GM19238 (cell line): ENCODE measurements around the gene SPINK2.
A peak's percentile ranks its signal among the peaks of the same experiment; 100 is the strongest.

ENCODE experiments used
- DNase-seq: peaks from one replicate; pipeline ENCODE4 v3.0.0; 2011; ENCODE audit warnings: low spot score; ENCODE audit not compliant: insufficient read length

Gene SPINK2

GRCh38 chr4:56821381-56822243 is at the start of gene SPINK2:
SPINK2 (minus strand) TSS chr4:56821701; CDS start chr4:56821662, 39 bp downstream.
- no peak for DNase-seq

GRCh38 chr4:56870946-56871345 is 49.4 kb upstream of the SPINK2 start:
- no peak for DNase-seq

DNA sequence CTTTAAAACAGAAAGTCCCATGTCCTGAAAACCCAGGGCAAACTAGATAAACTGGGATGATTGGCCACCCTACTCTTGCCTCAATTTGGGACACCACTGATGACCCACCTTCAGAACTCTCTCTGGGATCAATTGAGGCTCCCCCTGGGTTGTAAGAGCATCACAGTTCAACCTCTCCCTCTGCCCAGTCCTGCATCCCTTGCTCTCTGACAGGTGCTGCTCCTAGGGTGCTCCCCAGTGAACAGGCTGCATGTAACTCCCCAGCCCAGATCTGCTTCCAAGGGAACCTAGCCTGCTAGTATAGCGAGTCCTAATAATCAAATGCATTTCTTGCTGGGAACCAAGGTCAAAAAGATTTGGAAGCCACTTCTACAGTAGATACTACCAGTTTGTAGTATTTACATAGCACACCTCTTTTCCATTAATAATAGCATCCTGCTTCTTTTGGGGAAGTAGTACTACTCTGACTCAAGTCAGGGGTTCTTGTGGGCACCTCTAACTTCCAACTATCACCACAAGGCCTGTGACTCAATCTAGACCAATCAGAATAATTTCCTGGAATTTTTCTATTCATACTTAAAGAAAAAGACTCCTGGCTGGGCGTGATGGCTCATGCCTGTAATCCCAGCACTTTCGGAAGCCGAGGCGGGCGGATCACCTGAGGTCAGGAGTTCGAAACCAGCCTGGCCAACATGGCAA is 42.1 kb upstream of the SPINK2 start:
- no peak for DNase-seq

DNA sequence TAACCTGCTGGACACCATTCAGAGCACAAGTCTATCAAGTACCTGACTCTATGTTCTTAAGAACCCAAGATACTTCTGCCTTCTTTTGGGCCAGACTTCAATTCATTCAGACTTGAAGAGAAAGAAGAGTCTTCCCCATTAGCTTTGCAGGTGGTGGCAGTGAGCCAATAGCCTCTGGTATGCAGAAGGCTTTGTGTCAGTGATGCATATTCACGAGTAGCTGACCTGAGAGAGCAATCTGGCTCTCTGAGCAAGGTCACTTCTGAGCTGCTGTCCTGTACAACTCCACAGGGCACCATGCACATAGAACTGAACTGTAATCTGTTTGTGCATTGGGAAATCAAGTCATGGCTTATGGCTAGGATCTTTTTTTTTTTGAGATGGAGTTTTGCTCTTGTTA is 39.9 kb upstream of the SPINK2 start:
- DNase-seq: no peak

DNA sequence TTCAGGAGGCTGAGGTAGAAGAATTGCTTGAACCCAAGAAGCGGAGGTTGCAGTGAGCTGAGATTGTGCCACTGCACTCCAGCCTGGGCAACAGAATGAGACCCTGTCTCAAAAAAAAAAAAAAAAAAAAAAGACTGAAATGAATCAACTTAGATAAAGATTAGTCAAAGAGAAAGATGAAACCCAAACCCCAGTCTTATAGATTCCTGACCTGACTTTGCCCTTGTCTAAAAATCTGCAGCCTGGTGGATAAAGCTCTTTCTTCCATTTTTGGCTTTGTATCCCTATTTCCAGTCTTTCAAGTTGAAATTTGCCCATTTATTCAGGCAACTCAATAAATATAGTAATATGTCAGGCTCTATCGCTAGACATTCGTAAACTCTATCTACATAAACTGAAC is 39.3 kb upstream of the SPINK2 start:
- no peak for DNase-seq

- DNase-seq: no peak
These were observed 38.3 kb upstream of the SPINK2 start for GRCh38 chr4:56859841-56860240.

GRCh38 chr4:56857601-56858309 is 36.3 kb upstream of the SPINK2 start:
- no peak for DNase-seq

GRCh38 chr4:56856656-56857055 is 35.2 kb upstream of the SPINK2 start:
- DNase-seq: no peak

DNA sequence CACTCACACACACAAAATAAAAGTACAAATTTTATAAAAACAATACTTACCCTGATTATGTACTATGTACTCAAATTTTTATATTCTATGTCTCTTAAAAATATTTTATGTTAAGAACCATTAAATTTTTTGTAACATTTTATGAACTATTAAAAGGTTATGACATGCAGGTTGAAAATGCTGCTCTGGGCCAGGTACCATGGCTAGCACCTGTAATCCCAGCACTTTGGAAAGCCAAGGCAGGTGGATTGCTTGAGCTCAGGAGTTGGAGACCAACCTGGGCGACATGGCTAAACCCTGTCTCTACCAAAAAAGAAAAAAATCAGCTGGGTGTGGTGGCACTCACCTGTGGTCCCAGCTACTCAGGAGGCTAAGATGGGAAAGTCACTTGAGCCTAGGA is 29.4 kb upstream of the SPINK2 start:
- no peak for DNase-seq

GRCh38 chr4:56844802-56845580 is 23.5 kb upstream of the SPINK2 start:
- DNase-seq: no peak

DNA sequence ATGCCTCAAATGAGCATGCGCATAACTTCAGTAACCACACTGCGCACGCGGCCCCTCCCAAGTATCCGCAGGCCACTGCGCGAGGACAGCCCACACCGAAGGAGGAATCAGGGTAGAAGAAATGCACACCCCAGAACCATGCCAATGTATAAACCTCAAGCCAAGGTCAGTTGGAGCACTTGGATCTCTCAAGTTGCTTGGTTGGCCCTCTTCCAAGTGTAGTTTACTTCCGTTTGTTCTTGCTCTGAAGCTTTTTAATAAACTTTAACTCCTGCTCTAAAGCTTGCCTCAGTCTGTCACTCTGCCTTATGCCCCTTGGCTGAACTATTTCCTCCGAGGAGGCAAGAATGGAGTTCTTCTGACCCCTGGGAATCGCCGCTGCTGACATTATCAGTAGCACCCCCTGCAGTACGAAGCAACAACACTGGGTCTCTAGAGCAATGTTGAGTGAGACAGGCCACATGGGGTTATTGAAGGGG is 22.0 kb upstream of the SPINK2 start:
- DNase-seq: no peak

GRCh38 chr4:56840559-56840958 is 19.1 kb upstream of the SPINK2 start:
- no peak for DNase-seq

DNA sequence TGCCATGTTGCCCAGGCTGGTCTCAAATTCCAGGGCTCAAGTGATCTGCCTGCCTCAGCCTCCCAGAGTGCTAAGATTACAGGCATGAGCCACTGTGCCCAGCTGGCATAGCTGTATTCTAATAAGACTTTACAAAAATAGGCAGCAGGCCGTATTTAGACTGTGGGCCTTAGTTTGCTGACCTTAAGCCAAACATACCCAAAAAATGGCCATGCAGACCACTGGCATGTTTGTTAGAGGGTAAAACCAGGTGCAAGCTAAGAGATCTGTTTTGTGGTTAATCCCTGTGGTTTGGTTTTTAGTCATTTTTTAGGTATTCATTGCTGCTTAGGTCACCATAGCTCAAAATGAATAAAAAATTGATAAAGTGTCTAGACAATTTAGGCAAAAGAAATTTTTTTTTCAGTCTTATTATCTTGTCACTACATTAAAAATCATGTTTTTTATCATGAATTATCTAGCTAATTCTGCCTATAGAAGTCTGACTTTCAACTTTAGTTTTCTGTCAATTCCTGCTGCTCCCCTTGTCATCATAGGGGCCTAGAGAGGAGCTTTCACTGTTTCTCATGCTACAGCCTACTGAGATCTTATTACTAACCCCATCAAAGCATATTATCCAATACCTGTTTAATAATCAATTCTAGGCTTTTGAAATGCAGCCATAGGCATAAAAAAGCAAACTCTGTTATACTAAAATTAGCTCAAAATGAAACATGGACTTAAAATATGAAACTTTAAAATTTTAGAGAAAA is 7.5 kb upstream of the SPINK2 start:
- DNase-seq: no peak

GRCh38 chr4:56823933-56824600 is 2.6 kb upstream of the SPINK2 start:
- no peak for DNase-seq

DNA sequence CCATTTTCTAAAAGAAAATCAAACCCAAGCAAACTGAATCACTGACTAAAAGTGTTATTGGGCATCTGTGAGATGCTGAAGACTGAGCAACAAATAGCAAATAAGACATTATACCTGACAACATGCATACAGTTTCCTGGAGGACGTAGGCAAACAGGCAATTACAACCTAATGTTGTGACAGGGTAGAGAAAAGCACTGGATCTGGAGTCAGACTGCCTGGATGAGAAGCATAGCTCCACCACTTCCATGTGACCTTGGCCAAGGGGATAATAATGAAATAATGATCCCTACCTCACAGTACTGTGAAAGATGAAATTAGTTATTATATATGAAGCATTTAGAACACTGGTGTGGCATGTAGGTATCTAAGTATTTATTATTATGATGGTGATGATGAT is 2.7 kb downstream of the SPINK2 start:
- DNase-seq: no peak

GRCh38 chr4:56817840-56818491 is 3.5 kb downstream of the SPINK2 start:
- DNase-seq: peak; percentile 31

DNA sequence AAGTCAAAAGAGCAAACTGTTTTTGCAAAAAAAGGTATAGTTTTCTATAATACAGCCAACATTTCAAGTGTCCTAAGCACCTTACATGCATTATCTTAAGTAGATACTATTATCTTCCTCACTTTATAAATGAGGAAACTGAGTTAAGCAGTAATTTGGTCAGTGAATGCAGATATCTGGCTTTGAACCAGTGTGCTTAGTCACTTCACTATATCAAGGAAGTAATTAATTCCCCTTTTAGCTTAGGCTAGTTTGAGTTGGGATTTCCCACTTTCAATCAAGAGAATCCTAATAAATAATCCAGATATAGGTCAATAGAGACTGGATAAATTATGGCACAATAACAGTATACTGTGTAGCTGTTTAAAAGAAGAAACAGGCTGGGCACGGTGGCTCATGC is 14.8 kb downstream of the SPINK2 start:
- no peak for DNase-seq

DNA sequence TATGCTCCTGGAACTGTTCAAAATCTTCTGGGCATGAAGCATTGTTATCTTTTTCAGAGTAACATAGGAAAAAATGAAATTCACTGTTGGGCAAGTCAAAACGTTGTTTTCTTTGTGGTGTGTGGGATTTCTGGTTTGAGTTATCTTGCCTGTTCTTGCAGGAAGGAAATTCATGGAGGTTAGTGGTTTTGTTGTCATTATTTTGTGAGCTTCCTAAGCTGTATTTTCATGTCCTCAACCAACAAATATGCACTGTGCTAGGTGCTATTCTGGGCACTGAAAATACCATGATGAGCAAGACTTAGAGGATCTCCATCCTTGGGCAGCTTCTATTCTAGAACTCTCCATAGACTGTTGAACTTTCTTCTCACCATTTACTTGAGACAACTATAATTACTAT is 16.9 kb downstream of the SPINK2 start:
- no peak for DNase-seq

- DNase-seq: no peak
These were observed 18.0 kb downstream of the SPINK2 start for GRCh38 chr4:56803471-56803870.
